Measurements from ENCODE around the gene DAAM1. TPM values are rescaled to one million over a fixed set of nuclear protein-coding genes. Genes with fewer than 3 reads are reported as not detected.

DAAM1 gene
- total and polyA plus RNA-seq, 9 donors = 25.2 to 46.7 (median 37.5) TPM

GRCh38 chr14:59349258-59349701, 160.8 kb downstream of the DAAM1 start:
- peak; percentile 84 for DNase-seq
- Histone ChIP-seq H3K9me3 (replicated peaks; ENCODE audit: control insufficient read depth, low read depth, low read length) (no peaks in the 10 kb centered on the region), H3K27me3 (ENCODE audit: control insufficient read depth, insufficient read depth, low read length) (no peaks in the 10 kb centered on the region), H3K27ac (ENCODE audit: low read length) (peak overlapping the region; percentile 89), H3K36me3 (ENCODE audit: control insufficient read depth, insufficient read depth, low read length) (peaks cover 48% of the 10 kb centered on the region), H3K4me3 (ENCODE audit: low read length) (no peak overlapping the region), H3K4me1 (ENCODE audit: control insufficient read depth, insufficient read depth, low read length) (peaks cover 22% of the 10 kb centered on the region)
- WGBS (ENCODE audit: insufficient coverage) = 13% methylated on average over 3 of the region's 4 CpGs

- no peaks in the 10 kb centered on the region for H3K27me3 ChIP-seq (ENCODE audit: control insufficient read depth, insufficient read depth, low read length)
- H3K36me3 ChIP-seq (ENCODE audit: control insufficient read depth, insufficient read depth, low read length) = peaks cover 62% of the 10 kb centered on the region
- DNase-seq = no peak
- H3K4me3 ChIP-seq (ENCODE audit: low read length) = no peak overlapping the region
- WGBS (ENCODE audit: insufficient coverage) = no CpG with 5 or more reads among the region's 3 CpGs
- H3K4me1 ChIP-seq (ENCODE audit: control insufficient read depth, insufficient read depth, low read length) = peaks cover 29% of the 10 kb centered on the region
- no peaks in the 10 kb centered on the region for H3K9me3 ChIP-seq (replicated peaks; ENCODE audit: control insufficient read depth, low read depth, low read length)
- H3K27ac ChIP-seq (ENCODE audit: low read length) = no peak overlapping the region
These were observed 164.5 kb downstream of the DAAM1 start for GRCh38 chr14:59352961-59353360.

GRCh38 chr14:59354666-59355065, 166.2 kb downstream of the DAAM1 start:
- Histone ChIP-seq H3K9me3 (replicated peaks; ENCODE audit: control insufficient read depth, low read depth, low read length) (no peaks in the 10 kb centered on the region), H3K27me3 (ENCODE audit: control insufficient read depth, insufficient read depth, low read length) (no peaks in the 10 kb centered on the region), H3K4me3 (ENCODE audit: low read length) (no peak overlapping the region), H3K27ac (ENCODE audit: low read length) (peak overlapping the region; percentile 45), H3K4me1 (ENCODE audit: control insufficient read depth, insufficient read depth, low read length) (peaks cover 26% of the 10 kb centered on the region), H3K36me3 (ENCODE audit: control insufficient read depth, insufficient read depth, low read length) (peaks cover 58% of the 10 kb centered on the region)
- peak; percentile 66 for DNase-seq
- no CpG with 5 or more reads among the region's 3 CpGs for WGBS (ENCODE audit: insufficient coverage)

GRCh38 chr14:59355091-59355490, 166.6 kb downstream of the DAAM1 start:
- H3K4me1 ChIP-seq (ENCODE audit: control insufficient read depth, insufficient read depth, low read length) = peaks cover 22% of the 10 kb centered on the region
- H3K4me3 ChIP-seq (ENCODE audit: low read length) = no peak overlapping the region
- peak overlapping the region; percentile 39 for H3K27ac ChIP-seq (ENCODE audit: low read length)
- no peak for DNase-seq
- no peaks in the 10 kb centered on the region for H3K27me3 ChIP-seq (ENCODE audit: control insufficient read depth, insufficient read depth, low read length)
- WGBS (ENCODE audit: insufficient coverage) = 95% methylated on average over 3 of the region's 3 CpGs
- H3K36me3 ChIP-seq (ENCODE audit: control insufficient read depth, insufficient read depth, low read length) = peaks cover 53% of the 10 kb centered on the region
- H3K9me3 ChIP-seq (replicated peaks; ENCODE audit: control insufficient read depth, low read depth, low read length) = no peaks in the 10 kb centered on the region

GRCh38 chr14:59356312-59356711, 167.8 kb downstream of the DAAM1 start:
- no peaks in the 10 kb centered on the region for H3K27me3 ChIP-seq (ENCODE audit: control insufficient read depth, insufficient read depth, low read length)
- H3K9me3 ChIP-seq (replicated peaks; ENCODE audit: control insufficient read depth, low read depth, low read length) = no peaks in the 10 kb centered on the region
- WGBS (ENCODE audit: insufficient coverage) = 83% methylated on average over 1 of the region's 2 CpGs
- peaks cover 27% of the 10 kb centered on the region for H3K4me1 ChIP-seq (ENCODE audit: control insufficient read depth, insufficient read depth, low read length)
- peaks cover 51% of the 10 kb centered on the region for H3K36me3 ChIP-seq (ENCODE audit: control insufficient read depth, insufficient read depth, low read length)
- no peak overlapping the region for H3K27ac ChIP-seq (ENCODE audit: low read length)
- DNase-seq = no peak
- no peak overlapping the region for H3K4me3 ChIP-seq (ENCODE audit: low read length)

- Histone ChIP-seq H3K9me3 (replicated peaks; ENCODE audit: control insufficient read depth, low read depth, low read length) (no peaks in the 10 kb centered on the region), H3K27me3 (ENCODE audit: control insufficient read depth, insufficient read depth, low read length) (no peaks in the 10 kb centered on the region), H3K4me1 (ENCODE audit: control insufficient read depth, insufficient read depth, low read length) (peaks cover 31% of the 10 kb centered on the region), H3K27ac (ENCODE audit: low read length) (no peak overlapping the region), H3K36me3 (ENCODE audit: control insufficient read depth, insufficient read depth, low read length) (peaks cover 52% of the 10 kb centered on the region), H3K4me3 (ENCODE audit: low read length) (no peak overlapping the region)
- no peak for DNase-seq
- WGBS (ENCODE audit: insufficient coverage) = 80% methylated on average over 1 of the region's 3 CpGs
These were observed 168.3 kb downstream of the DAAM1 start for GRCh38 chr14:59356767-59357166.

GRCh38 chr14:59358102-59358501, 169.6 kb downstream of the DAAM1 start:
- WGBS (ENCODE audit: insufficient coverage) = no CpG with 5 or more reads among the region's 1 CpG
- Histone ChIP-seq H3K4me1 (ENCODE audit: control insufficient read depth, insufficient read depth, low read length) (peaks cover 34% of the 10 kb centered on the region), H3K36me3 (ENCODE audit: control insufficient read depth, insufficient read depth, low read length) (peaks cover 43% of the 10 kb centered on the region), H3K27me3 (ENCODE audit: control insufficient read depth, insufficient read depth, low read length) (no peaks in the 10 kb centered on the region), H3K9me3 (replicated peaks; ENCODE audit: control insufficient read depth, low read depth, low read length) (no peaks in the 10 kb centered on the region), H3K27ac (ENCODE audit: low read length) (peak overlapping the region; percentile 59), H3K4me3 (ENCODE audit: low read length) (no peak overlapping the region)
- DNase-seq = peak; percentile 62

- no peak for DNase-seq
- Histone ChIP-seq H3K4me3 (ENCODE audit: low read length) (no peak overlapping the region), H3K9me3 (replicated peaks; ENCODE audit: control insufficient read depth, low read depth, low read length) (no peaks in the 10 kb centered on the region), H3K36me3 (ENCODE audit: control insufficient read depth, insufficient read depth, low read length) (peaks cover 37% of the 10 kb centered on the region), H3K27ac (ENCODE audit: low read length) (peak overlapping the region; percentile 33), H3K4me1 (ENCODE audit: control insufficient read depth, insufficient read depth, low read length) (peaks cover 36% of the 10 kb centered on the region), H3K27me3 (ENCODE audit: control insufficient read depth, insufficient read depth, low read length) (no peaks in the 10 kb centered on the region)
- no CpG with 5 or more reads among the region's 1 CpG for WGBS (ENCODE audit: insufficient coverage)
These were observed 170.3 kb downstream of the DAAM1 start for GRCh38 chr14:59358784-59359183.

GRCh38 chr14:59359431-59360124, 171.1 kb downstream of the DAAM1 start:
- Histone ChIP-seq H3K27me3 (ENCODE audit: control insufficient read depth, insufficient read depth, low read length) (no peaks in the 10 kb centered on the region), H3K9me3 (replicated peaks; ENCODE audit: control insufficient read depth, low read depth, low read length) (no peaks in the 10 kb centered on the region), H3K4me1 (ENCODE audit: control insufficient read depth, insufficient read depth, low read length) (peaks cover 32% of the 10 kb centered on the region), H3K36me3 (ENCODE audit: control insufficient read depth, insufficient read depth, low read length) (peaks cover 39% of the 10 kb centered on the region), H3K4me3 (ENCODE audit: low read length) (no peak overlapping the region), H3K27ac (ENCODE audit: low read length) (peak overlapping the region; percentile 47)
- peak; percentile 57 for DNase-seq
- no CpG with 5 or more reads among the region's 4 CpGs for WGBS (ENCODE audit: insufficient coverage)

- Histone ChIP-seq H3K27ac (ENCODE audit: low read length) (peak overlapping the region; percentile 47), H3K36me3 (ENCODE audit: control insufficient read depth, insufficient read depth, low read length) (peaks cover 37% of the 10 kb centered on the region), H3K9me3 (replicated peaks; ENCODE audit: control insufficient read depth, low read depth, low read length) (no peaks in the 10 kb centered on the region), H3K4me3 (ENCODE audit: low read length) (no peak overlapping the region), H3K4me1 (ENCODE audit: control insufficient read depth, insufficient read depth, low read length) (peaks cover 29% of the 10 kb centered on the region), H3K27me3 (ENCODE audit: control insufficient read depth, insufficient read depth, low read length) (no peaks in the 10 kb centered on the region)
- DNase-seq = no peak
These were observed 171.8 kb downstream of the DAAM1 start for GRCh38 chr14:59360233-59360632.

All from muscle of leg (tissue), 11 donors.